GM23248 (cell line): ENCODE results near the gene LRRC36.

Experiments
- EZH2 ChIP-seq: fragments of 200-600 bp; sonication (generic); IDR thresholded peaks from 2 replicates; pipeline ENCODE4 v1.6.1; 2018; ENCODE audit warnings: antibody characterized with exemption, mild to moderate bottlenecking; ENCODE audit not compliant: insufficient read depth, poor library complexity, severe bottlenecking
- EZH2phosphoT487 ChIP-seq: fragments of 200-600 bp; sonication (generic); IDR thresholded peaks from 2 replicates; pipeline ENCODE4 v1.6.1; 2018; ENCODE audit warnings: antibody characterized with exemption, moderate library complexity, mild to moderate bottlenecking, low read depth; ENCODE audit not compliant: insufficient read depth

DNA sequence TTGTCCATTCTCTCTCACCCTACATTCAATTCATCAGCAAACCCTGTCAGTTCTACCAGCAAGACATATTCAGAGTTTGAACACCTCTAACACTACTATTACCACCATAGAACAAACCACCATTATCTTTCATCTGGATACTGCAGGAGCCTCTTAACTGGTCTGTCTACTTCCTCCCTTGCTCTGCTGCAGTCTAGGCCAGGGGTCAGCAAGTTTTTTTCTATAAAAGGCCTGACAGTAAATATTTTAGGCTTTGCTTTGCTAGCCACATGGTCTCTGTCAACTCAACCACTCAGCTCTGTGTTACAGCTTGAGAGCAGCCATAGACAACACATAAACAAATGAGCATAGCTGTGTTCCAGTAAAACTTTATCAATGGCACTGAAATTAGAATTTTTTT is 13.9 kb upstream of the LRRC36 start:
- TF ChIP-seq EZH2: no peak
- TF ChIP-seq EZH2phosphoT487: no peak
